HG03175 (cell line): ENCODE measurements around the gene PRR14.

Source experiments
- ATAC-seq: cut with Tn5 transposase; IDR thresholded peaks from one replicate; pipeline ENCODE4 v1.9.1; 2021; ENCODE audit warnings: mild to moderate bottlenecking, moderate library complexity; ENCODE audit not compliant: unreplicated experiment

The PRR14 gene

GRCh38 chr16:30650369-30651123 is at the start of gene PRR14:
PRR14 (plus strand) TSS chr16:30650960; CDS start chr16:30651646, 686 bp downstream.
- ATAC-seq = peak; percentile 75

- ATAC-seq = no peak
Measured at GRCh38 chr16:30601966-30602365, 48.8 kb upstream of the PRR14 start.

- ATAC-seq = no peak
Measured at GRCh38 chr16:30602616-30603277, 48.0 kb upstream of the PRR14 start.

- ATAC-seq = no peak
Measured at GRCh38 chr16:30603945-30604315, 46.8 kb upstream of the PRR14 start.

GRCh38 chr16:30604316-30604947 is 46.3 kb upstream of the PRR14 start:
- no peak for ATAC-seq

GRCh38 chr16:30605158-30605557 is 45.6 kb upstream of the PRR14 start:
- ATAC-seq = no peak

- ATAC-seq = no peak
Measured at GRCh38 chr16:30606004-30606403, 44.8 kb upstream of the PRR14 start.

GRCh38 chr16:30609002-30609925 is 41.5 kb upstream of the PRR14 start:
- peak; percentile 19 for ATAC-seq

GRCh38 chr16:30609926-30610839 is 40.6 kb upstream of the PRR14 start, which contains the start of gene ZNF689:
ZNF689 (minus strand) TSS chr16:30610389; CDS start chr16:30610041, 348 bp downstream.
- ATAC-seq = peak; percentile 88

- ATAC-seq = no peak
Measured at GRCh38 chr16:30615358-30616091, 35.2 kb upstream of the PRR14 start.

GRCh38 chr16:30619202-30619601 is 31.6 kb upstream of the PRR14 start:
- ATAC-seq = no peak

GRCh38 chr16:30619638-30620037 is 31.1 kb upstream of the PRR14 start:
- ATAC-seq = no peak

GRCh38 chr16:30620169-30620568 is 30.6 kb upstream of the PRR14 start:
- no peak for ATAC-seq

GRCh38 chr16:30621765-30622164 is 29.0 kb upstream of the PRR14 start:
- ATAC-seq = no peak

- no peak for ATAC-seq
Measured at GRCh38 chr16:30622455-30623032, 28.2 kb upstream of the PRR14 start.

- no peak for ATAC-seq
Measured at GRCh38 chr16:30623536-30624283, 27.1 kb upstream of the PRR14 start.

GRCh38 chr16:30626236-30626635 is 24.5 kb upstream of the PRR14 start:
- no peak for ATAC-seq
